Measurements from ENCODE around the gene PTX4. TPM values are rescaled to one million over a fixed set of nuclear protein-coding genes. Genes with fewer than 3 reads are reported as not detected.

PTX4 gene
- total RNA-seq, 2 experiments from 2014 or later = not detected

GRCh38 chr16:1464196-1464893 is 24.4 kb downstream of the PTX4 start:
- H3K27me3 Mint-ChIP-seq = no peaks in the 10 kb centered on the region

GRCh38 chr16:1461146-1461545 is 27.6 kb downstream of the PTX4 start:
- H3K36me3 Mint-ChIP-seq = no peaks in the 10 kb centered on the region
- DNase-seq (no peak), ATAC-seq (ENCODE audit: low read depth) (no peak)
- POLR2A ChIA-PET = no interaction called here
- no peak overlapping the region for H3K27ac Mint-ChIP-seq
- H3K9me3 Mint-ChIP-seq = no peaks in the 10 kb centered on the region
- H3K4me1 Mint-ChIP-seq = no peaks in the 10 kb centered on the region
- H3K27me3 Mint-ChIP-seq = no peaks in the 10 kb centered on the region
- no peak overlapping the region for H3K4me3 Mint-ChIP-seq

More at GRCh38 chr16:1464196-1464893, 24.4 kb downstream of the PTX4 start:
- ATAC-seq (ENCODE audit: low read depth) = no peak
- POLR2A ChIA-PET = no interaction called here
- no peaks in the 10 kb centered on the region for H3K9me3 Mint-ChIP-seq
- no peak overlapping the region for H3K27ac Mint-ChIP-seq
- H3K36me3 Mint-ChIP-seq = no peaks in the 10 kb centered on the region
- no peak overlapping the region for H3K4me3 Mint-ChIP-seq
- DNase-seq = no peak
- H3K4me1 Mint-ChIP-seq = no peaks in the 10 kb centered on the region

- POLR2A ChIA-PET = no interaction called here
- no peaks in the 10 kb centered on the region for H3K36me3 Mint-ChIP-seq
- H3K27ac Mint-ChIP-seq = no peak overlapping the region
- H3K4me3 Mint-ChIP-seq = no peak overlapping the region
- H3K27me3 Mint-ChIP-seq = no peaks in the 10 kb centered on the region
- H3K4me1 Mint-ChIP-seq = no peaks in the 10 kb centered on the region
- ATAC-seq (ENCODE audit: low read depth) (no peak), DNase-seq (no peak)
- no peaks in the 10 kb centered on the region for H3K9me3 Mint-ChIP-seq
Observed at GRCh38 chr16:1460602-1461138, 28.1 kb downstream of the PTX4 start.

- Mint-ChIP-seq H3K36me3 (no peaks in the 10 kb centered on the region), H3K27ac (no peak overlapping the region), H3K27me3 (no peaks in the 10 kb centered on the region), H3K4me1 (no peaks in the 10 kb centered on the region), H3K4me3 (no peak overlapping the region), H3K9me3 (no peaks in the 10 kb centered on the region)
- POLR2A ChIA-PET = no interaction called here
- ATAC-seq (ENCODE audit: low read depth) (no peak), DNase-seq (no peak)
Observed at GRCh38 chr16:1459967-1460366, 28.8 kb downstream of the PTX4 start.

- no peaks in the 10 kb centered on the region for H3K36me3 Mint-ChIP-seq
- no peak for ATAC-seq (ENCODE audit: low read depth)
- H3K27me3 Mint-ChIP-seq = no peaks in the 10 kb centered on the region
- H3K27ac Mint-ChIP-seq = no peak overlapping the region
- no peak for DNase-seq
- H3K4me3 Mint-ChIP-seq = no peak overlapping the region
- H3K9me3 Mint-ChIP-seq = no peaks in the 10 kb centered on the region
- POLR2A ChIA-PET = no interaction called here
- peaks cover 4% of the 10 kb centered on the region for H3K4me1 Mint-ChIP-seq
Observed at GRCh38 chr16:1458977-1459341, 29.8 kb downstream of the PTX4 start.

- ATAC-seq (ENCODE audit: low read depth) (no peak), DNase-seq (no peak)
- H3K27me3 Mint-ChIP-seq = no peaks in the 10 kb centered on the region
- POLR2A ChIA-PET = no interaction called here
- H3K27ac Mint-ChIP-seq = no peak overlapping the region
- H3K4me1 Mint-ChIP-seq = peaks cover 6% of the 10 kb centered on the region
- H3K36me3 Mint-ChIP-seq = no peaks in the 10 kb centered on the region
- no peaks in the 10 kb centered on the region for H3K9me3 Mint-ChIP-seq
- no peak overlapping the region for H3K4me3 Mint-ChIP-seq
Observed at GRCh38 chr16:1458336-1458976, 30.3 kb downstream of the PTX4 start.

- peaks cover 6% of the 10 kb centered on the region for H3K4me1 Mint-ChIP-seq
- no peaks in the 10 kb centered on the region for H3K9me3 Mint-ChIP-seq
- DNase-seq (no peak), ATAC-seq (ENCODE audit: low read depth) (no peak)
- H3K27ac Mint-ChIP-seq = no peak overlapping the region
- H3K36me3 Mint-ChIP-seq = no peaks in the 10 kb centered on the region
- POLR2A ChIA-PET = no interaction called here
- H3K4me3 Mint-ChIP-seq = no peak overlapping the region
- H3K27me3 Mint-ChIP-seq = no peaks in the 10 kb centered on the region
Observed at GRCh38 chr16:1457489-1458245, 31.1 kb downstream of the PTX4 start.

GRCh38 chr16:1456951-1457350 is 31.8 kb downstream of the PTX4 start:
- Mint-ChIP-seq H3K27me3 (no peaks in the 10 kb centered on the region), H3K36me3 (no peaks in the 10 kb centered on the region), H3K9me3 (no peaks in the 10 kb centered on the region), H3K4me3 (no peak overlapping the region), H3K4me1 (peaks cover 6% of the 10 kb centered on the region), H3K27ac (no peak overlapping the region)
- ATAC-seq (ENCODE audit: low read depth) (no peak), DNase-seq (no peak)
- POLR2A ChIA-PET = no interaction called here

GRCh38 chr16:1455190-1456171 is 33.3 kb downstream of the PTX4 start:
- ATAC-seq (ENCODE audit: low read depth) = no peak
- no peaks in the 10 kb centered on the region for H3K36me3 Mint-ChIP-seq
- H3K4me3 Mint-ChIP-seq = no peak overlapping the region
- peaks cover 6% of the 10 kb centered on the region for H3K4me1 Mint-ChIP-seq
- POLR2A ChIA-PET = no interaction called here
- no peaks in the 10 kb centered on the region for H3K27me3 Mint-ChIP-seq
- no peak for DNase-seq
- no peaks in the 10 kb centered on the region for H3K9me3 Mint-ChIP-seq
- H3K27ac Mint-ChIP-seq = no peak overlapping the region

- Mint-ChIP-seq H3K27me3 (no peaks in the 10 kb centered on the region), H3K36me3 (no peaks in the 10 kb centered on the region), H3K27ac (no peak overlapping the region), H3K4me3 (no peak overlapping the region), H3K4me1 (peaks cover 6% of the 10 kb centered on the region), H3K9me3 (no peaks in the 10 kb centered on the region)
- DNase-seq (no peak), ATAC-seq (ENCODE audit: low read depth) (no peak)
- POLR2A ChIA-PET = no interaction called here
Observed at GRCh38 chr16:1454561-1454960, 34.2 kb downstream of the PTX4 start.

GRCh38 chr16:1453316-1453715 is 35.4 kb downstream of the PTX4 start:
- DNase-seq = no peak
- POLR2A ChIA-PET = interaction anchor here (0.7 kb wide), 1 partner anchor 85 kb away, joined by 3 read pairs; no protein-coding TSS in a partner anchor
- H3K9me3 Mint-ChIP-seq = no peaks in the 10 kb centered on the region
- H3K27ac Mint-ChIP-seq = no peak overlapping the region
- no peak for ATAC-seq (ENCODE audit: low read depth)
- H3K36me3 Mint-ChIP-seq = no peaks in the 10 kb centered on the region
- H3K27me3 Mint-ChIP-seq = no peaks in the 10 kb centered on the region
- H3K4me1 Mint-ChIP-seq = peaks cover 6% of the 10 kb centered on the region
- no peak overlapping the region for H3K4me3 Mint-ChIP-seq

GRCh38 chr16:1452530-1452929 is 36.2 kb downstream of the PTX4 start:
- no peak overlapping the region for H3K27ac Mint-ChIP-seq
- DNase-seq (no peak), ATAC-seq (ENCODE audit: low read depth) (no peak)
- H3K4me3 Mint-ChIP-seq = no peak overlapping the region
- H3K9me3 Mint-ChIP-seq = no peaks in the 10 kb centered on the region
- H3K4me1 Mint-ChIP-seq = peaks cover 6% of the 10 kb centered on the region
- POLR2A ChIA-PET = no interaction called here
- H3K36me3 Mint-ChIP-seq = no peaks in the 10 kb centered on the region
- no peaks in the 10 kb centered on the region for H3K27me3 Mint-ChIP-seq
